Stimulated activated CD4-positive, alpha-beta T cell treated with anti-CD3 and anti-CD28 coated beads, Interleukin-1b, Interleukin-23, amount 100 ng/mL, for 1 hour (primary cell): ENCODE measurements around the gene EIF5AL1.
"Not testable (repeated sequence)": the region's sequence is repeated elsewhere in the genome, so short reads cannot be mapped to it uniquely, and the experiment has no call there.

Experiments used
- DNase-seq, 2 donors: peaks; one replicate each; pipeline ENCODE4 v3.0.0-alpha.2; 2020; ENCODE audit warnings: low read depth in 2 of 2

EIF5AL1 gene

DNA sequence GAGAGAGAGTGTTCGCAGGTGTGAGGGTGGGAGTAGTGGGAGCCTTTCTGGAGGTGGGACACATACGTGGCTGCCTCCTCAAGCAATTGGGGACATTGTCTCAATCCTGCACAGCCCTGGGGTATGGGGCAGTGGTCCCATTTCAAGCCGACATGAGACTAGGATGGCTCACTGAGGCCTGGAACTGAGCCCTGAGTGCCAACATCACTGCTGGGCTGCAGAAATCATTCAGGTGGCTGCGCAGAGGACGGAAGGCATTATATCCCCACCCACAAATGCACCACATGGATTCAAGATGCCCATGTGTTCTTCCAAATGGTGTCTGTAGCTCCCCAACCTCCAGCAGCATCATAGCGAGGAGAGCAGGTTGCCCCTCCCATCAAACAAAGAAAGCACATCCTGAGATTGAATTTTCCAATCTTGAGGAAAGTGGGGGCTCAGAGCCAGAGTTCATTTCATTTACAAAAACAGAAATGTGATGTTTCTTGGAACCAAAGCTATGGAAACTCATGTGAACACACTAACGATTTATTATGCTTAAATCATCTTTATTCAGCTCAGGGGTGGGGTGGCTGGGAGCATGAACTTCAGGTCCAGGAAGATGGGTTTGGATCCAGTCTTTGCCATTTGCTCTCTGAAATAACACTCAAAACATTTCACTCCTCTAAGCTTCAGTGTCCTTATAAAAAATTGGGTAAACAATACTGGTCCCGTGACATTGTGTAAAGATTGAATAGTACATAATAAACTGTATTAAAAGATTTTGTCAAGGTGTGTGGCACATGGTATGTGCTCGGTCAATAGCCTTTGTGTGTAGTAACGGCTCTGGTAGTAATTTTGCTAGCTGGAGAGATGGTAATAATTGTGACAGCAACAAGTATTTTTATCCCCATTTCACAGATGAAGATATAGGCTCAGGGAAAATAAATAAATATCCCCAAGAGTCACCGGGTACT, 43.3 kb downstream of the EIF5AL1 start:
- DNase-seq, result no peak

DNA sequence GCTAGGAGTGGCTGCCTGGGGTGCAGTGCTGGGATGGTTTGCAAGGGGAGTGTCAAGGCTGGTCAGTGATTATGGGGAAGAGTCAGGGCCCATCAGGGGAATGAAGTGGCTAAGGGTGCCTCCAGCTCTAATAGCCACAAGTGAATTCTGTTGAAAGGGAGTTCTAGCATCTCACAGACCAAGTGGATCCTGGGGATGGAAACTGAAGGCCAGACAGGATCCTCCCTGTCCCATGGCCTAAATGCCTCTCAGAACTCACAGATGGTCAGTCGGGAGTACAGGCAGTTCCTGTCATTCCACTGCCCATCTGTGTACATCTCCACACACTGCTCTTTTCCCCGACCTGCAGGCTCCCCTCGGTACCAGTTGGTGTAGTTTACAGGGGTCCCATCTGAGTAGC, 44.6 kb downstream of the EIF5AL1 start:
- not testable (repeated sequence) for DNase-seq

DNA sequence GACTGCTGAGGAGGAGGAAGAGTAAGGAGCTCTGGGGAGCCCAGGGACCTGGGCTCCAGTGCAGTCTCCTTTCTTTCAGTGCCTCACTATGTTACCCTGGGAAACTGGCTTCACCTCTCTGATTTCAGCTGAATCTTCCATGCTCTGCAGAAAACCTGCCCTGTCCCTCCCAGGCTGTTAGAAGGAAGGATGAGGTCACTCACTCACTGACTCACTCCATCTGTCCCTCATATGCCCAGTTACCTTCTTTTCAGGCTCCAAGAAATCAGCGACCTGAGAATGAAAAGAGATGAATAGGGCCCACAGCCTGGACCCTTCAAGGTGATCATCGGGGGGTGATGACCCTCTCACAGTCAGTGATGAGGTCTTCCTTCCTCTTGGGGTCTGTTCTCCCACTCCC, 47.4 kb downstream of the EIF5AL1 start:
- no peak for DNase-seq

DNA sequence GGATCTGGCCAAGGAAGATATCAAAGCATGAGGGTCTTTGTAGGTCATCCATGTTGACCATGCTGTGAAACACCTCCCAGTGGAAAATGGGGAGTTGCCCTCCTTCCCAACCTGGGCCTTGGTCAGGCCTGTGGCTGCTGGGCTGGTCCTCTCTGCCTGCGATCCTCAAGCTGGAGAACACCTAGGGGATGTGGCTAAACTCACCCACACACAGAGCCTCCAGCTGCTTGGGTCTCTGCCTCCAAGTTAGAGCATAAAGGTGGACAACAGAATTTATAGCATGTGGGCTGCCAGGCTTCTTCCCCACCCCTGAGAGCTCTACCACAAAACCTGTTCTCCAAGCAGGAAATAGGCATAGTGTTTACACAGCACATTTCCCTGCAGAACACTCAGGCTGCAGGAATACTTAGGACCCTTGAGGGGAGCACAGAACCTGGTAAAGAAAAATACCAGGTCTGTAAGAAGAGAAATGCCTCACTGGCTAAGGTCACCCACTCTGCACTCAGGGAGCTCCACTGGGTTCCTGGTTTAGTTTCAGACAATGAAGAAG, 47.9 kb downstream of the EIF5AL1 start, which contains the start of gene SFTPA2:
Gene SFTPA2, minus strand, starts transcription at position 248 of the 550 bp plus-strand sequence. CDS start 924 bp downstream, outside the sequence.
- DNase-seq, result no peak

DNA sequence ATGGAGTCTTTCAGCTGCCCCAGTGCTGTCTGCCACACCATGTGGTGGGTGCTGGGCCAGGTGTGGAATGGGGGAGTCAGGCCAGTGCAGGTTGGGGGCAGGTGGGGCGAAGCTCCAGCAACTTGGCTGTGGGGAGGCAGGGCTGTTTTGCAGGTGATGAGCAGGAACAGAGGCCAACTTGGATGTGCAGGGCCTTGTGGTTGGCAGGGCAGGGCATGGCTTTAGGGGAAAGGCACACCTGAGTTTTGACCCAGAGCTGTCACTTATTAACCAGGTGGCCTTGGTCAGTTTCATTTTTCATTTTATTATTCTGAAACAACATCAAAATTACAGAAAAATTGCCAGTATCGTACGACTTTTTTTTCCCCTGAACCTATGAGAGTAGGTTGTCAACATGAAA, 48.9 kb downstream of the EIF5AL1 start:
- no peak for DNase-seq

DNA sequence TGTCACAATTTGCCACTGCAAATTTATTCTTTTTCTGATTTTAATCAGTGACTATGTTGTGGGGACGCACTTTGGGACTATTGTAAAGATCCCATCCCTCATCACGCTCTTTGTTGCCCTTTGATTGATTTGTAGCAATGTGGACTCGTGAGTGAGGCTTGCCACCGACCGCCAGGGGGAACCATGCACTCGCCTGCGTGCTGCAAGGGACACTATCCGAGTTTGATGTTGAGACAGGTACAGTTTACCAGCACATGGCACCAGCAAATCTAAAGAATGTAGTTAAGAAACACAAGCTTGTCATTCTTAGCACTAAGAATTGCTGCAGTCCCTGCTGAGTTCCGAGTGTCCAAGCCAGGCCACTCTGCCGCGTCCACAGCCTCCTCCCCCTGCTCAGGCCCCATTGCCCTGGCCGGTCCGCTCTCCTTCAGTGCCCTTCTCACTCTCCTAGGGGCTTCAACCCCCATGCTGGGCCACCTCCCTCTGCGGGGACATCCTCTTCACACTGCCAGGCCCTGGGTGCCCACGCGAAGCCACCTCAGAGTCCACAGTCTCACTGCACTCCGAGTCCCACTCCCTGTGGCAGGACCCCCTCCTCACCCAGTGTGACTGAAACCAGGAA, 49.9 kb downstream of the EIF5AL1 start:
- peak; percentile 11 to 45 for DNase-seq

DNA sequence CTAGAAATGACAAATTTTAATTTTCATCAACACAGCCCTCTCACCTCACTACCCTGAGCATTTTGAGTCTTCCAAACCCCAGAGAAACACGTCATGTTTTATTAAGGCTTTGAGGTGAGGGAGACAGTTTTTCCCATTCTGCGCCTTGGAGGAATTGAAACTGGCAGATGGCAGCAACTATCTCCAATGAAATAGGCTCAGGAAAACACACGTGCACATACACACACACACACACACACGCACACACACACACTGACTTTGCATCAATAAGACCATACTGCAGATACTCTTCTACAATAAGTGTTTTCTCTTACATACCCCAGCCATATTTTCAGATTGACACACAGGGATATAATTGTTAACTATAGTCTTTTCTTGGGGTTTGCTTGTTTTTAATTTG, 51.1 kb downstream of the EIF5AL1 start:
- DNase-seq, result no peak
